ENCODE measurements around the gene KRTCAP2. TPM values are rescaled to one million over a fixed set of nuclear protein-coding genes. Genes with fewer than 3 reads are reported as not detected.

The KRTCAP2 gene
- total and polyA plus RNA-seq, 10 of the 15 experiments (the other 5 are each of a cell fraction or from before 2014, with no cell fraction given) = 61.3 to 238 (median 141) TPM

DNA sequence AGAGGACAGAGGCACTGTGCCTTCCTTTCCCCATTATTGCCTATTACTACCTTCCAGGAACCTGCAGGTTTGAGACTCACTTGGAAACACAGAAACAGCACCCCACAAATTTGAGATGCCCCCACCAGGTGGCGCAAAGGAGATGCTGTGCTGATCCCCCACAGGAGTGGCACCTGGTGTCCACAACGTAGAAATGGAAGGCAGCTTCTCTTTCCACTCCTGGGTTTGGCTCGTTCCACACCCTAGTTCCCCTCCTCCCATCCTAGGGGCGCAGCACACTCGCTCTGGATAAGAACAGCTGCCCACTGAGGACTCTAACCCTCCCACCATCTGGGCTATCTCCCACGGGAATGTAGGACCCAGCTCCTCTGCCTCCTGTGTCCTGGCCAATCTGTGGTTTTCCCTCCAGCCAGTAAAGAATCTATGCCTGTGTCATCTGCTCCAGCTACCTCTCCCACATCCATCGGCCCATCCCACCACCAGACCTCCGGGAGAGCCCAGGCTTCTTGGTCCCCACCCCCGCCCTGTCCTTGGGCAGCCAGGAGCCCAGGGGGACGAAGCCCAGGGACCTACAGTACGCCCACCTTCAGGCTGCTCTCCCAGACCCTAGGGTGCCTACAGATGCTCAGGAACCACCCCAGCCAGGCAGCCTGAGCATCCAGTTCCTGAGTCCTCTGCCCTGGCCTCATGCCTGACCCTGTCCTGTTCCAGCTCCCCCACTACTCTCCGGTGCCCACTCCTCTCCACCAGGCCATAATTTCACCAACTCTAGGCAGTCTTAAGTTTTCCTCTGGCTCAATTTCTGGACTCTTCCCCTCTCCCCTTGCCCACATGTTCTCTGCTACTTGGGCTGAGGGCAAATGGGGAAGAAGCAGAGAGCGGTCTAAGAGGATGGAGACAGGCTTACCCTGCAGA is 34.0 kb upstream of the KRTCAP2 start (continued):
- TF ChIP-seq, protein P1, sequence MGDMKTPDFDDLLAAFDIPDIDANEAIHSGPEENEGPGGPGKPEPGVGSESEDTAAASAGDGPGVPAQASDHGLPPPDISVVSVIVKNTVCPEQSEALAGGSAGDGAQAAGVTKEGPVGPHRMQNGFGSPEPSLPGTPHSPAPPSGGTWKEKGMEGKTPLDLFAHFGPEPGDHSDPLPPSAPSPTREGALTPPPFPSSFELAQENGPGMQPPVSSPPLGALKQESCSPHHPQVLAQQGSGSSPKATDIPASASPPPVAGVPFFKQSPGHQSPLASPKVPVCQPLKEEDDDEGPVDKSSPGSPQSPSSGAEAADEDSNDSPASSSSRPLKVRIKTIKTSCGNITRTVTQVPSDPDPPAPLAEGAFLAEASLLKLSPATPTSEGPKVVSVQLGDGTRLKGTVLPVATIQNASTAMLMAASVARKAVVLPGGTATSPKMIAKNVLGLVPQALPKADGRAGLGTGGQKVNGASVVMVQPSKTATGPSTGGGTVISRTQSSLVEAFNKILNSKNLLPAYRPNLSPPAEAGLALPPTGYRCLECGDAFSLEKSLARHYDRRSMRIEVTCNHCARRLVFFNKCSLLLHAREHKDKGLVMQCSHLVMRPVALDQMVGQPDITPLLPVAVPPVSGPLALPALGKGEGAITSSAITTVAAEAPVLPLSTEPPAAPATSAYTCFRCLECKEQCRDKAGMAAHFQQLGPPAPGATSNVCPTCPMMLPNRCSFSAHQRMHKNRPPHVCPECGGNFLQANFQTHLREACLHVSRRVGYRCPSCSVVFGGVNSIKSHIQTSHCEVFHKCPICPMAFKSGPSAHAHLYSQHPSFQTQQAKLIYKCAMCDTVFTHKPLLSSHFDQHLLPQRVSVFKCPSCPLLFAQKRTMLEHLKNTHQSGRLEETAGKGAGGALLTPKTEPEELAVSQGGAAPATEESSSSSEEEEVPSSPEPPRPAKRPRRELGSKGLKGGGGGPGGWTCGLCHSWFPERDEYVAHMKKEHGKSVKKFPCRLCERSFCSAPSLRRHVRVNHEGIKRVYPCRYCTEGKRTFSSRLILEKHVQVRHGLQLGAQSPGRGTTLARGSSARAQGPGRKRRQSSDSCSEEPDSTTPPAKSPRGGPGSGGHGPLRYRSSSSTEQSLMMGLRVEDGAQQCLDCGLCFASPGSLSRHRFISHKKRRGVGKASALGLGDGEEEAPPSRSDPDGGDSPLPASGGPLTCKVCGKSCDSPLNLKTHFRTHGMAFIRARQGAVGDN (IDR thresholded peaks at IDR 0.05) = no peak
- TF ChIP-seq STAT1 (conservative IDR thresholded peaks at IDR 0.05) (peak; percentile 62; the same call in 1 of the 2 replicates), TBL1XR1 (IDR thresholded peaks at IDR 0.05; ENCODE audit: low read depth, low read length) (no peak), CBX5 (IDR thresholded peaks at IDR 0.05; ENCODE audit: low read depth) (no peak), PAX5 (IDR thresholded peaks at IDR 0.05; ENCODE audit: borderline replicate concordance, low read depth, low read length) (0 out of 2 replicates have a peak, but pooled peaks have one; percentile 46), GATAD2B (conservative IDR thresholded peaks at IDR 0.05; ENCODE audit: low read depth) (0 out of 2 replicates have a peak, but pooled peaks have one; percentile 26), RFX5 (IDR thresholded peaks at IDR 0.05; ENCODE audit: low read depth, low read length) (no peak), POLR2AphosphoS2 (IDR thresholded peaks at IDR 0.05; ENCODE audit: low read depth, low read length) (no peak), GABPA (IDR thresholded peaks at IDR 0.05; ENCODE audit: low read depth) (no peak), NR2F1 (conservative IDR thresholded peaks at IDR 0.05) (no peak), HDAC2 (IDR thresholded peaks at IDR 0.05) (no peak), JUND (IDR thresholded peaks at IDR 0.05; ENCODE audit: low read depth, low read length) (no peak), BRCA1 (IDR thresholded peaks at IDR 0.05; ENCODE audit: low read depth, low read length) (no peak), SIN3A (IDR thresholded peaks at IDR 0.05; ENCODE audit: low read depth, low read length) (no peak), SREBF1 (IDR thresholded peaks at IDR 0.05; ENCODE audit: low read length) (no peak), BACH1 (IDR thresholded peaks at IDR 0.05; ENCODE audit: borderline replicate concordance) (no peak), TCF7 (IDR thresholded peaks at IDR 0.05; ENCODE audit: borderline replicate concordance) (no peak), HDAC6 (IDR thresholded peaks at IDR 0.05; ENCODE audit: unreplicated experiment) (no peak), SUPT20H (IDR thresholded peaks at IDR 0.05; ENCODE audit: borderline replicate concordance, control insufficient read depth, low read depth, low read length) (no peak), NR2C2 (IDR thresholded peaks at IDR 0.05; ENCODE audit: borderline replicate concordance, control insufficient read depth, insufficient read length, low read depth) (no peak), RB1 (IDR thresholded peaks at IDR 0.05; ENCODE audit: borderline replicate concordance) (peak; percentile 45; the same call in 1 of the 2 replicates)
- TF ChIP-seq, protein P2, sequence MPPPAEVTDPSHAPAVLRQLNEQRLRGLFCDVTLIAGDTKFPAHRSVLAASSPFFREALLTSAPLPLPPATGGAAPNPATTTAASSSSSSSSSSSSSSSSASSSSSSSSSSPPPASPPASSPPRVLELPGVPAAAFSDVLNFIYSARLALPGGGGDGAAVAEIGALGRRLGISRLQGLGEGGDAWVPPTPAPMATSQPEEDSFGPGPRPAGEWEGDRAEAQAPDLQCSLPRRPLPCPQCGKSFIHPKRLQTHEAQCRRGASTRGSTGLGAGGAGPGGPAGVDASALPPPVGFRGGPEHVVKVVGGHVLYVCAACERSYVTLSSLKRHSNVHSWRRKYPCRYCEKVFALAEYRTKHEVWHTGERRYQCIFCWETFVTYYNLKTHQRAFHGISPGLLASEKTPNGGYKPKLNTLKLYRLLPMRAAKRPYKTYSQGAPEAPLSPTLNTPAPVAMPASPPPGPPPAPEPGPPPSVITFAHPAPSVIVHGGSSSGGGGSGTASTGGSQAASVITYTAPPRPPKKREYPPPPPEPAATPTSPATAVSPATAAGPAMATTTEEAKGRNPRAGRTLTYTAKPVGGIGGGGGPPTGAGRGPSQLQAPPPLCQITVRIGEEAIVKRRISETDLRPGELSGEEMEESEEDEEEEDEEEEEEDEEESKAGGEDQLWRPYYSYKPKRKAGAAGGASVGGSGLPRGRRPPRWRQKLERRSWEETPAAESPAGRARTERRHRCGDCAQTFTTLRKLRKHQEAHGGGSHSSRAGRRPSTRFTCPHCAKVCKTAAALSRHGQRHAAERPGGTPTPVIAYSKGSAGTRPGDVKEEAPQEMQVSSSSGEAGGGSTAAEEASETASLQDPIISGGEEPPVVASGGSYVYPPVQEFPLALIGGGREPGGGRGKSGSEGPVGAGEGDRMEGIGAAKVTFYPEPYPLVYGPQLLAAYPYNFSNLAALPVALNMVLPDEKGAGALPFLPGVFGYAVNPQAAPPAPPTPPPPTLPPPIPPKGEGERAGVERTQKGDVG (CRISPR knock-in tag; IDR thresholded peaks at IDR 0.05) = no peak
- TF ChIP-seq, protein P3, sequence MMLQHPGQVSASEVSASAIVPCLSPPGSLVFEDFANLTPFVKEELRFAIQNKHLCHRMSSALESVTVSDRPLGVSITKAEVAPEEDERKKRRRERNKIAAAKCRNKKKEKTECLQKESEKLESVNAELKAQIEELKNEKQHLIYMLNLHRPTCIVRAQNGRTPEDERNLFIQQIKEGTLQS (IDR thresholded peaks at IDR 0.05; ENCODE audit: borderline replicate concordance, extremely low read depth, low read depth, low read length) = no peak

Measured in GM12878 (cell line).